ENCODE data around the gene CCDC183. TPM values are rescaled to one million over a fixed set of nuclear protein-coding genes. Genes with fewer than 3 reads are reported as not detected.

The CCDC183 gene
- total RNA-seq (1 to 10 TPM; 1.6 to 4.6 TPM), polyA plus RNA-seq (1 to 10 TPM in 1 of 2 donors, under 1 TPM in 1; 0.38 to 2.8 TPM)
- long read RNA-seq, donor 1, partial matches to known transcripts, result 0 of 2 reads
- long read RNA-seq, donor 1, other reads (novel, unspliced or antisense), result 0 of 2 reads
- long read RNA-seq, donor 2, result 0 reads
- long read RNA-seq, donor 3, result 0 reads
- long read RNA-seq, donor 4, result 0 reads
- long read RNA-seq, donor 5, partial matches to known transcripts, result 0 of 1 reads
- long read RNA-seq, donor 5, other reads (novel, unspliced or antisense), result 0 of 1 reads

GRCh38 chr9:136796238-136796774, at the start of gene CCDC183:
Gene CCDC183, plus strand, starts transcription at chr9:136796338. Its CDS starts 60 bp downstream, at chr9:136796398.
- H3K4me1 ChIP-seq (ENCODE audit: control insufficient read depth in 5 of 5, insufficient read depth in 5 of 5, low read length in 5 of 5), result peaks cover 0 to 40% (median 15%) of the 10 kb centered on the region in 5 donors
- H3K27me3 ChIP-seq (ENCODE audit: control insufficient read depth in 3 of 3, insufficient read depth in 3 of 3, low read length in 2 of 3), result peaks cover 0 to 14% (median 2%) of the 10 kb centered on the region in 3 donors
- H3K36me3 ChIP-seq (ENCODE audit: control insufficient read depth in 4 of 4, insufficient read depth in 4 of 4, low read length in 4 of 4), result peaks cover 0 to 9% (median 3%) of the 10 kb centered on the region in 4 donors
- TF ChIP-seq CTCF (IDR thresholded peaks at IDR 0.05; ENCODE audit: control extremely low read depth, extremely low read depth), result no peak
- H3K9me3 ChIP-seq (ENCODE audit: control insufficient read depth in 4 of 4, insufficient read depth in 3 of 4, low read length in 3 of 4), result no peaks in the 10 kb centered on the region
- H3K4me3 ChIP-seq, result no peak within 1 kb of the TSS
- H3K27ac ChIP-seq (ENCODE audit: low read depth in 1 of 2, low read length in 1 of 2), result no peak within 1 kb of the TSS
- H3K9ac ChIP-seq (ENCODE audit: insufficient read depth in 1 of 2, low read length in 2 of 2), result no peak within 1 kb of the TSS
- DNase-seq (no peak), ATAC-seq (ENCODE audit: insufficient read depth, low FRiP score) (no peak)
- WGBS, 2 donors, result 57 to 60% methylated on average over 5 of the region's 5 CpGs

GRCh38 chr9:136746621-136747020, 49.5 kb upstream of the CCDC183 start:
- Histone ChIP-seq H3K9me3 (ENCODE audit: control insufficient read depth in 4 of 4, insufficient read depth in 3 of 4, low read length in 3 of 4) (peaks cover 0 to under 1% (median 0%) of the 10 kb centered on the region in 4 donors), H3K27ac (ENCODE audit: low read depth in 1 of 2, low read length in 1 of 2) (no peak overlapping the region), H3K36me3 (ENCODE audit: control insufficient read depth in 4 of 4, insufficient read depth in 4 of 4, low read length in 4 of 4) (no peaks in the 10 kb centered on the region), H3K4me1 (ENCODE audit: control insufficient read depth in 5 of 5, insufficient read depth in 5 of 5, low read length in 5 of 5) (peaks cover 0 to 6% (median under 1%) of the 10 kb centered on the region in 5 donors), H3K9ac (ENCODE audit: insufficient read depth in 1 of 2, low read length in 2 of 2) (no peak overlapping the region), H3K27me3 (ENCODE audit: control insufficient read depth in 3 of 3, insufficient read depth in 3 of 3, low read length in 2 of 3) (peaks cover 0 to 4% (median 0%) of the 10 kb centered on the region in 3 donors), H3K4me3 (no peak overlapping the region)
- WGBS, 2 donors, result 94 to 96% methylated on average over 17 to 18 of the region's 18 CpGs
- no peak for TF ChIP-seq CTCF (IDR thresholded peaks at IDR 0.05; ENCODE audit: control extremely low read depth, extremely low read depth)
- DNase-seq (no peak), ATAC-seq (ENCODE audit: insufficient read depth, low FRiP score) (no peak)

- peaks cover 0 to 4% (median 0%) of the 10 kb centered on the region in 3 donors for H3K27me3 ChIP-seq (ENCODE audit: control insufficient read depth in 3 of 3, insufficient read depth in 3 of 3, low read length in 2 of 3)
- no peak for ATAC-seq (ENCODE audit: insufficient read depth, low FRiP score)
- no peak for DNase-seq
- no peaks in the 10 kb centered on the region for H3K36me3 ChIP-seq (ENCODE audit: control insufficient read depth in 4 of 4, insufficient read depth in 4 of 4, low read length in 4 of 4)
- H3K4me1 ChIP-seq (ENCODE audit: control insufficient read depth in 5 of 5, insufficient read depth in 5 of 5, low read length in 5 of 5), result peaks cover 0 to 2% (median 0%) of the 10 kb centered on the region in 5 donors
- H3K4me3 ChIP-seq, result no peak overlapping the region
- TF ChIP-seq CTCF (IDR thresholded peaks at IDR 0.05; ENCODE audit: control extremely low read depth, extremely low read depth), result no peak
- peaks cover 0 to 4% (median 0%) of the 10 kb centered on the region in 4 donors for H3K9me3 ChIP-seq (ENCODE audit: control insufficient read depth in 4 of 4, insufficient read depth in 3 of 4, low read length in 3 of 4)
- no peak overlapping the region for H3K27ac ChIP-seq (ENCODE audit: low read depth in 1 of 2, low read length in 1 of 2)
- 93 to 94% methylated on average over 22 of the region's 22 CpGs for WGBS, 2 donors
- H3K9ac ChIP-seq (ENCODE audit: insufficient read depth in 1 of 2, low read length in 2 of 2), result no peak overlapping the region
Measured at GRCh38 chr9:136747161-136748060, 48.7 kb upstream of the CCDC183 start.

All from lung (tissue), 16 donors.